IMR-90 (cell line): ENCODE measurements around the gene MSRB1. TPM values are rescaled to one million over a fixed set of nuclear protein-coding genes. Genes with fewer than 3 reads are reported as not detected.

ENCODE experiments used
- ATAC-seq: fragments of 200-7000 bp; cut with Tn5 transposase; 2 replicates; pipeline ENCODE4 v1.9.1; 2020; ENCODE audit warnings: low read depth, mild to moderate bottlenecking, moderate library complexity
- BruUV-seq: library from RNA; stranded (reverse); fragments of 400-500 nt; replicated peaks from 2 replicates; lab custom pipeline; 2021; lab: Mats Ljungman, UMichigan
- CTCF ChIA-PET: fragments of 300-600 bp; formaldehyde crosslinking; extraction: SDS; loops from one replicate; lab custom pipeline; 2021; ENCODE audit warnings: antibody characterized with exemption; lab: Yijun Ruan, JAX
- POLR2A ChIA-PET: fragments of 300-600 bp; sonication (Branson Sonifier 250); formaldehyde crosslinking; loops from one replicate; lab custom pipeline; 2022; ENCODE audit warnings: antibody characterized with exemption; ENCODE audit not compliant: unreplicated experiment; lab: Charles Lee
- DNase-seq: peaks from one replicate; pipeline ENCODE4 v3.0.0; 2013
- H2AFZ ChIP-seq: replicated peaks from 2 replicates; pipeline ENCODE3; 2013; ENCODE audit warnings: low read length, mild to moderate bottlenecking; ENCODE audit not compliant: poor library complexity
- H2AK5ac ChIP-seq: 2 replicates; pipeline ENCODE4 v1.6.1; 2013; ENCODE audit warnings: low read depth, low read length, inconsistent platforms
- H2AK9ac ChIP-seq: replicated peaks from 2 replicates; pipeline ENCODE3; 2013; ENCODE audit warnings: mild to moderate bottlenecking, low read depth, low read length, moderate library complexity; ENCODE audit not compliant: poor library complexity
- H2BK120ac ChIP-seq: 2 replicates; pipeline ENCODE4 v1.6.1; 2013; ENCODE audit warnings: low read depth, low read length, inconsistent platforms
- H2BK15ac ChIP-seq: 3 replicates; pipeline ENCODE4 v1.6.1; 2013; ENCODE audit warnings: low read depth, low read length, inconsistent platforms
- H2BK20ac ChIP-seq: 2 replicates; pipeline ENCODE4 v1.6.1; 2013; ENCODE audit warnings: low read depth, mild to moderate bottlenecking, inconsistent platforms, low read length, moderate library complexity
- H2BK5ac ChIP-seq: 2 replicates; pipeline ENCODE4 v1.6.1; 2013; ENCODE audit warnings: mild to moderate bottlenecking, low read depth, low read length, inconsistent platforms; ENCODE audit not compliant: poor library complexity, severe bottlenecking
- H3K14ac ChIP-seq: replicated peaks from 2 replicates; pipeline ENCODE4 v1.6.1; 2013; ENCODE audit warnings: low read depth, low read length, inconsistent platforms
- H3K18ac ChIP-seq: 2 replicates; pipeline ENCODE4 v1.6.1; 2013; ENCODE audit warnings: low read depth, low read length, control low read depth
- H3K23ac ChIP-seq: 2 replicates; pipeline ENCODE4 v1.6.1; 2013; ENCODE audit warnings: low read depth, low read length, inconsistent platforms
- H3K27ac ChIP-seq: 2 replicates; pipeline ENCODE4 v1.5.1; 2013; ENCODE audit warnings: mild to moderate bottlenecking, control low read depth, low read length; ENCODE audit not compliant: insufficient read depth
- H3K27me3 ChIP-seq: 2 replicates; pipeline ENCODE4 v1.6.1; 2013; ENCODE audit warnings: low read length; ENCODE audit not compliant: control insufficient read depth, insufficient read depth
- H3K36me3 ChIP-seq: 2 replicates; pipeline ENCODE4 v1.6.1; 2013; ENCODE audit warnings: low read length, mixed read lengths; ENCODE audit not compliant: control insufficient read depth, insufficient read depth
- H3K4ac ChIP-seq: 2 replicates; pipeline ENCODE4 v1.6.1; 2013; ENCODE audit warnings: low read depth, low read length, inconsistent platforms
- H3K4me1 ChIP-seq: 2 replicates; pipeline ENCODE4 v1.6.1; 2013; ENCODE audit warnings: low read length, mixed read lengths; ENCODE audit not compliant: control insufficient read depth, insufficient read depth
- H3K4me2 ChIP-seq: 2 replicates; pipeline ENCODE4 v1.6.1; 2013; ENCODE audit warnings: low read depth, mild to moderate bottlenecking, control low read depth, low read length, moderate library complexity
- H3K4me3 ChIP-seq: 2 replicates; pipeline ENCODE4 v1.5.1; 2013; ENCODE audit warnings: low read depth, mild to moderate bottlenecking, control low read depth, low read length, moderate library complexity; ENCODE audit not compliant: insufficient read depth
- H3K56ac ChIP-seq: 2 replicates; pipeline ENCODE4 v1.6.1; 2013; ENCODE audit warnings: low read length, inconsistent platforms; ENCODE audit not compliant: insufficient read depth; ENCODE audit errors: extremely low read depth
- H3K79me1 ChIP-seq, 2 experiments: 2 replicates each; pipeline ENCODE4 v1.6.1; 2013; ENCODE audit warnings: low read length in 2 of 2, inconsistent platforms in 1 of 2, low read depth in 1 of 2
- H3K9ac ChIP-seq: 2 replicates; pipeline ENCODE4 v1.6.1; 2013; ENCODE audit warnings: low read depth, low read length, control low read depth
- H3K9me1 ChIP-seq: 2 replicates; pipeline ENCODE4 v1.6.1; 2013; ENCODE audit warnings: low read length, inconsistent platforms; ENCODE audit not compliant: insufficient read depth
- H3K9me3 ChIP-seq: 2 replicates; pipeline ENCODE4 v1.6.1; 2013; ENCODE audit warnings: low read length; ENCODE audit not compliant: control insufficient read depth, insufficient read depth
- H4K20me1 ChIP-seq: 2 replicates; pipeline ENCODE4 v1.6.1; 2013; ENCODE audit warnings: low read length, inconsistent platforms; ENCODE audit not compliant: insufficient read depth
- H4K5ac ChIP-seq: 2 replicates; pipeline ENCODE4 v1.6.1; 2013; ENCODE audit warnings: mild to moderate bottlenecking, low read depth, low read length, control low read depth
- H4K8ac ChIP-seq, 2 experiments: 2 replicates each; pipeline ENCODE4 v1.6.1; 2013; ENCODE audit warnings: low read depth in 2 of 2, low read length in 2 of 2, control low read depth in 1 of 2, inconsistent platforms in 1 of 2
- H4K91ac ChIP-seq: 2 replicates; pipeline ENCODE4 v1.6.1; 2013; ENCODE audit warnings: low read depth, low read length, inconsistent platforms; ENCODE audit not compliant: insufficient read depth
- BHLHE40 ChIP-seq: fragments of 150-350 bp; IDR thresholded peaks from 2 replicates; pipeline ENCODE4 v1.6.1; 2016; ENCODE audit warnings: mild to moderate bottlenecking, low read depth, low read length
- CEBPB ChIP-seq: IDR thresholded peaks from 2 replicates; pipeline ENCODE4 v1.6.1; 2012; ENCODE audit warnings: low read depth, low read length, improper control_type of control experiment
- CHD1 ChIP-seq: IDR thresholded peaks from 2 replicates; pipeline ENCODE4 v1.6.1; 2012; ENCODE audit warnings: low read depth, low read length, improper control_type of control experiment
- FOS ChIP-seq: fragments of 150-350 bp; IDR thresholded peaks from 2 replicates; pipeline ENCODE4 v1.6.1; 2016; ENCODE audit warnings: low read depth, low read length
- MAFK ChIP-seq: IDR thresholded peaks from 2 replicates; pipeline ENCODE4 v1.6.1; 2012; ENCODE audit warnings: low read depth, low read length, improper control_type of control experiment
- MAZ ChIP-seq: IDR thresholded peaks from 2 replicates; pipeline ENCODE4 v1.6.1; 2012; ENCODE audit warnings: low read depth, mild to moderate bottlenecking, low read length, improper control_type of control experiment, moderate library complexity, borderline replicate concordance
- MXI1 ChIP-seq: IDR thresholded peaks from 2 replicates; pipeline ENCODE4 v1.6.1; 2012; ENCODE audit warnings: low read depth, mild to moderate bottlenecking, low read length, moderate library complexity, borderline replicate concordance
- POLR2A ChIP-seq: IDR thresholded peaks from 2 replicates; pipeline ENCODE4 v1.6.1; 2012; ENCODE audit warnings: mild to moderate bottlenecking, low read depth, low read length
- RAD21 ChIP-seq: IDR thresholded peaks from 2 replicates; pipeline ENCODE4 v1.6.1; 2012; ENCODE audit warnings: low read length, improper control_type of control experiment
- WGBS, 2 experiments: methylation state at CpG; one replicate each; pipeline versions ENCODE4 v1.1.5 to v1.1.7; 2013; ENCODE audit warnings: missing lambda C conversion rate in 2 of 2; ENCODE audit not compliant: insufficient read length in 1 of 2; ENCODE audit errors: extremely low coverage in 2 of 2; 5-methylcytosine and 5-hydroxymethylcytosine counted together
- dilution Hi-C: fragments of 300-500 bp; cut with HindIII; formaldehyde crosslinking; loops from one replicate; pipeline ENCODE4 v1.14.3; 2018; ENCODE audit warnings: low sequenced_read_pairs; ENCODE audit not compliant: unreplicated experiment
- in situ Hi-C: fragments of 300-500 bp; cut with MboI; formaldehyde crosslinking; loops from 3 replicates; pipeline ENCODE4 v1.14.3; 2019; ENCODE audit warnings: low sequenced_read_pairs, inconsistent platforms, mixed read lengths
- intact Hi-C: fragments of 100-400 bp; cut with micrococcal nuclease; formaldehyde crosslinking; loops from 2 replicates; pipeline ENCODE4 v1.10.0; 2022
- polyA plus RNA-seq, 3 experiments: library from polyadenylated mRNA; depleted of rRNA; stranded (reverse); fragments of >200 nt; gene quantifications; 2 replicates each; pipeline ENCODE4 v1.2.3, GENCODE V29; 2012; ENCODE audit warnings: low replicate concordance in 1 of 3
- total RNA-seq: library from RNA; depleted of rRNA; stranded (reverse); fragments of >200 nt; gene quantifications from 2 replicates; pipeline ENCODE4 v1.2.3, GENCODE V29; 2012
- TF ChIP-seq, protein P1 (sequence below): fragments of 150-350 bp; IDR thresholded peaks from 2 replicates; pipeline ENCODE4 v1.6.1; 2017; ENCODE audit warnings: mild to moderate bottlenecking, antibody characterized with exemption, low read length, low read depth
- TF ChIP-seq, protein P2 (sequence below): fragments of 150-350 bp; IDR thresholded peaks from 2 replicates; pipeline ENCODE4 v1.6.1; 2016; ENCODE audit warnings: low read depth, mild to moderate bottlenecking, low read length, moderate library complexity, borderline replicate concordance
- TF ChIP-seq, protein P3 (sequence below): conservative IDR thresholded peaks from 2 replicates; pipeline ENCODE4 v1.5.1; 2012; ENCODE audit warnings: mild to moderate bottlenecking, low read depth, low read length, improper control_type of control experiment

Gene MSRB1
- total and polyA plus RNA-seq, 2 of the 4 experiments (the other 2 are of a cell fraction): 17.0 to 32.3 TPM

DNA sequence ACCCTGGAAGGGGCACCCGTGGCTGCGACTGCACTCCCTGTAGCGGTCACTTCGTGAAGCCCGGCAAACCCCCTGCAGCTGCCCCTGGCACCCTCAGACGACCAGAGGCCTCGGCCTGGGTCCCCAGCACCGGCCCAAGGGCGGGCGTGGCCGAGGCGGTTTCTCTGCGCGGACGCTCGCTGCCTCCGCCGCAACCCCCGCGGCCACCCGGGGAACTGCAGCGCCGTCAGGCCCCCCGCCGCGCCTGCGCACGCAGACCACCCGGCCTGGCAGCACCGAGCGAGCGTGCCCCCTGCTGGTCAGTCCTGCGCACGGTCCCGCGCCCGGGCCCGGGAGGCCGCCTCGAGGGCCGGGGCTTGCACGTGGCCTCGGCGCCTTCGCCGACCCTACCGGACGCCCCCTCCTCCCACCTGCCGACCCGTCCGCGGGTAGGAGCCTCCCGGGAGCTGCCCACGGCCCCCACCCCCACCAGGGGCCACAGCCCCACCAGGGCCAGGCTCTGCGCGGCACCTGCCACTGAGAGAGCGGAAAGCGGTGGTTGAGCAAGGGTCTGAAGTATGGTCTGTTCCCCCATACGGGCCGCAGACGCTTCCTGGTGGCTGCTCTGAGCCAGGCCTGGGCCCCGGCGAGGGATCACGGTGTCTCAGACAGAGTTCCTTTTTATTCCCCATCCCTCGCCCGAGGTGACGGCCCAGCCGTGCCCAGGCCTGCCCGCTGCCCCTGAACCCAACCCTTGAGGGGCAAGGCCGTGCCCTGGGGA is 13.2 kb downstream of the MSRB1 start (continued):
- TF ChIP-seq, protein P1, sequence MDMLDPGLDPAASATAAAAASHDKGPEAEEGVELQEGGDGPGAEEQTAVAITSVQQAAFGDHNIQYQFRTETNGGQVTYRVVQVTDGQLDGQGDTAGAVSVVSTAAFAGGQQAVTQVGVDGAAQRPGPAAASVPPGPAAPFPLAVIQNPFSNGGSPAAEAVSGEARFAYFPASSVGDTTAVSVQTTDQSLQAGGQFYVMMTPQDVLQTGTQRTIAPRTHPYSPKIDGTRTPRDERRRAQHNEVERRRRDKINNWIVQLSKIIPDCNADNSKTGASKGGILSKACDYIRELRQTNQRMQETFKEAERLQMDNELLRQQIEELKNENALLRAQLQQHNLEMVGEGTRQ: peak; percentile 3; the same call in 1 of the 2 replicates
- TF ChIP-seq CEBPB: no peak

DNA sequence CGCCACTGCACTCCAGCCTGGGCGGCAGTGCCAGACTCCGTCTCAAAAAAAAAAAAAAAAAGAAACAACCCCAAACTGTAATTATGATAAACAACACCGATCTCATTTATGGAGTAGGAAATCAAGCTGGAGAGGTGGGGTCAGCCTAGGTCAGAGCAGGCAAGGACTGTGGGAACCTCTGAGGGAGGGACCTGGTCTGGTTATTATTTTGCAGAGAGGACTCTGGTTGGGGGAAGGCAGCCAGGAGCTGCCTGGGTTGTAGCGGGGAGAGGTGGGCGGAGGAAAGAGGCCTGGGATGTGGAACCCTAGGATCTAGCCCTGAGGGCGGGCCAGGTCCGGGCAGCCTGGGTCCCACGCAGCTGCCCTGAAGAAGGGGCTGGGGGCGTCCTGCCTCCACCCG is 13.9 kb downstream of the MSRB1 start:
- H2AFZ ChIP-seq: peak overlapping the region; percentile 97
- CTCF ChIA-PET: interaction anchor here (0.6 to 1.5 kb wide), 4 partner anchors 14 to 102 kb away, joined by 3 to 6 read pairs (median 4); partner anchors contain the start of genes FAHD1 and HAGH
- peak overlapping the region; percentile 48 for H3K4me2 ChIP-seq
- H3K4me3 ChIP-seq: peak overlapping the region; percentile 56
- H3K9me3 ChIP-seq: no peaks in the 10 kb centered on the region
- no peaks in the 10 kb centered on the region for H3K9me1 ChIP-seq
- H3K79me1 ChIP-seq: no peaks in the 10 kb centered on the region
- in situ Hi-C loops (no loop called here), intact Hi-C loops (loop anchor here (1.0 kb wide), 2 partner anchors 66 to 117 kb away; no protein-coding TSS in a partner anchor), dilution Hi-C loops (no loop called here)
- POLR2A ChIA-PET: no interaction called here
- H3K4ac ChIP-seq: 0 out of 2 replicates have a peak overlapping the region, but pooled peaks have one; percentile 64
- no peak overlapping the region for H2BK15ac ChIP-seq
- H2BK5ac ChIP-seq: no peak overlapping the region
- no TSS peak for BruUV-seq
- no peak overlapping the region for H2BK20ac ChIP-seq
- peak overlapping the region; percentile 56; the same call in 1 of the 2 replicates for H4K91ac ChIP-seq
- no CpG with 5 or more reads among the region's 11 CpGs for WGBS, 2 experiments
- H3K56ac ChIP-seq: no peak overlapping the region
- H2AK5ac ChIP-seq: no peak overlapping the region
- no peak overlapping the region for H2BK120ac ChIP-seq
- peak overlapping the region; percentile 71; the same call in 1 of the 2 replicates for H3K14ac ChIP-seq
- no peak overlapping the region for H2AK9ac ChIP-seq
- H3K9ac ChIP-seq: peak overlapping the region; percentile 46
- H4K8ac ChIP-seq: peak overlapping the region; percentile 74 to 83; a peak in 3 of 4 replicates
- no peak overlapping the region for H3K23ac ChIP-seq
- H3K36me3 ChIP-seq: no peaks in the 10 kb centered on the region
- peak; percentile 44 for ATAC-seq
- no peak overlapping the region for H3K27ac ChIP-seq
- H4K5ac ChIP-seq: 0 out of 2 replicates have a peak overlapping the region, but pooled peaks have one; percentile 69
- no peaks in the 10 kb centered on the region for H4K20me1 ChIP-seq
- H3K27me3 ChIP-seq: peaks cover 11% of the 10 kb centered on the region
- H3K4me1 ChIP-seq: no peaks in the 10 kb centered on the region
- DNase-seq: no peak
- no peak overlapping the region; the same call in 1 of the 2 replicates for H3K18ac ChIP-seq
- TF ChIP-seq MAZ (no peak), MAFK (no peak), RAD21 (no peak), FOS (no peak), CHD1 (no peak), MXI1 (no peak), BHLHE40 (no peak), POLR2A (no peak), CEBPB (no peak)
- TF ChIP-seq, protein P2, sequence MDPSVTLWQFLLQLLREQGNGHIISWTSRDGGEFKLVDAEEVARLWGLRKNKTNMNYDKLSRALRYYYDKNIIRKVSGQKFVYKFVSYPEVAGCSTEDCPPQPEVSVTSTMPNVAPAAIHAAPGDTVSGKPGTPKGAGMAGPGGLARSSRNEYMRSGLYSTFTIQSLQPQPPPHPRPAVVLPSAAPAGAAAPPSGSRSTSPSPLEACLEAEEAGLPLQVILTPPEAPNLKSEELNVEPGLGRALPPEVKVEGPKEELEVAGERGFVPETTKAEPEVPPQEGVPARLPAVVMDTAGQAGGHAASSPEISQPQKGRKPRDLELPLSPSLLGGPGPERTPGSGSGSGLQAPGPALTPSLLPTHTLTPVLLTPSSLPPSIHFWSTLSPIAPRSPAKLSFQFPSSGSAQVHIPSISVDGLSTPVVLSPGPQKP: no peak
- TF ChIP-seq, protein P3, sequence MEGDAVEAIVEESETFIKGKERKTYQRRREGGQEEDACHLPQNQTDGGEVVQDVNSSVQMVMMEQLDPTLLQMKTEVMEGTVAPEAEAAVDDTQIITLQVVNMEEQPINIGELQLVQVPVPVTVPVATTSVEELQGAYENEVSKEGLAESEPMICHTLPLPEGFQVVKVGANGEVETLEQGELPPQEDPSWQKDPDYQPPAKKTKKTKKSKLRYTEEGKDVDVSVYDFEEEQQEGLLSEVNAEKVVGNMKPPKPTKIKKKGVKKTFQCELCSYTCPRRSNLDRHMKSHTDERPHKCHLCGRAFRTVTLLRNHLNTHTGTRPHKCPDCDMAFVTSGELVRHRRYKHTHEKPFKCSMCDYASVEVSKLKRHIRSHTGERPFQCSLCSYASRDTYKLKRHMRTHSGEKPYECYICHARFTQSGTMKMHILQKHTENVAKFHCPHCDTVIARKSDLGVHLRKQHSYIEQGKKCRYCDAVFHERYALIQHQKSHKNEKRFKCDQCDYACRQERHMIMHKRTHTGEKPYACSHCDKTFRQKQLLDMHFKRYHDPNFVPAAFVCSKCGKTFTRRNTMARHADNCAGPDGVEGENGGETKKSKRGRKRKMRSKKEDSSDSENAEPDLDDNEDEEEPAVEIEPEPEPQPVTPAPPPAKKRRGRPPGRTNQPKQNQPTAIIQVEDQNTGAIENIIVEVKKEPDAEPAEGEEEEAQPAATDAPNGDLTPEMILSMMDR: no peak
